H1 (cell line): ENCODE results near the gene CACNB4. TPM values are rescaled to one million over a fixed set of nuclear protein-coding genes. Genes with fewer than 3 reads are reported as not detected.

Experiments used
- BRCA1 ChIP-seq: IDR thresholded peaks from 2 replicates; pipeline ENCODE4 v1.6.1; 2012; ENCODE audit warnings: low read depth, low read length, improper control_type of control experiment
- JUN ChIP-seq: IDR thresholded peaks from 2 replicates; pipeline ENCODE4 v1.6.1; 2011; ENCODE audit warnings: low read depth, mild to moderate bottlenecking, improper control_type of control experiment, low read length
- SAP30 ChIP-seq: fragments of 300-600 bp; sonication (generic); IDR thresholded peaks from 2 replicates; pipeline ENCODE4 v1.7.1; 2012; ENCODE audit warnings: low read length, moderate library complexity, mild to moderate bottlenecking, inconsistent platforms; ENCODE audit not compliant: insufficient read depth, insufficient replicate concordance
- polyA plus RNA-seq, 7 experiments: library from polyadenylated mRNA; depleted of rRNA in 3 of 7; stranded (reverse) in 5 of 7; unstranded in 2 of 7; fragments of >200 nt in 5 of 7; fragments of 200-250 nt in 2 of 7; gene quantifications; 1 replicate in 5 of 7; 2 replicates in 1 of 7; 4 replicates in 1 of 7; pipeline versions ENCODE4 v1.2.1 to v1.2.3, GENCODE V29; 2011 to 2013; ENCODE audit warnings: missing spikeins in 2 of 7, mixed read lengths in 2 of 7
- total RNA-seq: library from RNA; stranded (reverse); fragmentation: NEBNext Ultra II Directional; extraction: Animal tissue kit (Norgen Biotek cat#: 25700); gene quantifications from 2 replicates; pipeline ENCODE4 v1.2.1, GENCODE V29; 2021

Gene CACNB4
- total and polyA plus RNA-seq, 2 of the 8 experiments (the other 6 are each of a cell fraction or from before 2014, with no cell fraction given): 2.0 to 4.0 TPM

- TF ChIP-seq SAP30: no peak
- no peak for TF ChIP-seq BRCA1
- TF ChIP-seq JUN: no peak
Observed at GRCh38 chr2:151857650-151858049, 241.2 kb downstream of the CACNB4 start (continued).
